ENCODE data around the gene ARID3B.

GRCh38 chr15:74535388-74536084 lies 5.5 kb upstream of the ARID3B start:
- TF ChIP-seq POLR2AphosphoS5 (IDR thresholded peaks at IDR 0.05; ENCODE audit: insufficient read depth in 1 of 2, low read depth in 1 of 2) = no peak
- no peak for TF ChIP-seq POLR2A (IDR thresholded peaks at IDR 0.05)
- no peak for TF ChIP-seq CTCF (IDR thresholded peaks at IDR 0.05)

Data from vagina (tissue), 2 donors.